WTC11 (cell line): ENCODE results near the gene STOX2. TPM values are rescaled to one million over a fixed set of nuclear protein-coding genes. Genes with fewer than 3 reads are reported as not detected.

ENCODE experiments used
- ATAC-seq: fragments of 200-7000 bp; cut with Tn5 transposase; 2 replicates; pipeline ENCODE4 v1.10.0; 2021; ENCODE audit warnings: mild to moderate bottlenecking, moderate library complexity
- CTCF ChIA-PET: fragments of 300-600 bp; sonication (Branson Sonifier 250); formaldehyde crosslinking; loops from one replicate; lab custom pipeline; 2021; ENCODE audit warnings: antibody characterized with exemption; lab: Charles Lee
- POLR2A ChIA-PET: fragments of 350-600 bp; sonication (Branson Sonifier 250); formaldehyde crosslinking; loops from one replicate; lab custom pipeline; 2021; ENCODE audit warnings: antibody characterized with exemption; lab: Charles Lee
- DNase-seq: peaks from one replicate; pipeline ENCODE4 v3.0.0; 2021; ENCODE audit warnings: low spot score
- H3K27ac Mint-ChIP-seq: 2 replicates; pipeline ENCODE4 v1.8.0; 2021; ENCODE audit warnings: mixed read lengths
- H3K27me3 Mint-ChIP-seq: 2 replicates; pipeline ENCODE4 v1.8.0; 2021; ENCODE audit warnings: low read depth, mild to moderate bottlenecking, moderate library complexity, mixed read lengths
- H3K36me3 Mint-ChIP-seq: 2 replicates; pipeline ENCODE4 v1.8.0; 2021; ENCODE audit warnings: mixed read lengths
- H3K4me1 Mint-ChIP-seq: 2 replicates; pipeline ENCODE4 v1.8.0; 2022; ENCODE audit warnings: mixed read lengths
- H3K4me3 Mint-ChIP-seq: 2 replicates; pipeline ENCODE4 v1.8.0; 2021; ENCODE audit warnings: mild to moderate bottlenecking, moderate library complexity, mixed read lengths
- H3K9me3 Mint-ChIP-seq: 2 replicates; pipeline ENCODE4 v1.8.0; 2021; ENCODE audit warnings: mixed read lengths
- CREB1 ChIP-seq: sonication (generic); formaldehyde crosslinking; IDR thresholded peaks from 2 replicates; pipeline ENCODE4 v1.8.0; 2023; ENCODE audit warnings: mild to moderate bottlenecking, missing genetic modification reagents
- CTCF ChIP-seq: fragments of 200-600 bp; IDR thresholded peaks from 2 replicates; pipeline ENCODE4 v1.8.0; 2022; ENCODE audit warnings: antibody characterized with exemption
- E2F5 ChIP-seq: sonication (generic); formaldehyde crosslinking; IDR thresholded peaks from 2 replicates; pipeline ENCODE4 v1.8.1; 2022; ENCODE audit warnings: mild to moderate bottlenecking, moderate library complexity, missing genetic modification reagents
- EMX1 ChIP-seq: fragments of 250-450 bp; sonication (Bioruptor Pico); IDR thresholded peaks from 2 replicates; pipeline ENCODE4 v1.8.0; 2021; ENCODE audit warnings: mild to moderate bottlenecking
- GRHL2 ChIP-seq: fragments of 250-450 bp; sonication (Bioruptor Pico); IDR thresholded peaks from 2 replicates; pipeline ENCODE4 v1.8.0; 2022; ENCODE audit warnings: mild to moderate bottlenecking, moderate library complexity; ENCODE audit not compliant: insufficient replicate concordance, severe bottlenecking
- IRF2 ChIP-seq: sonication (generic); formaldehyde crosslinking; IDR thresholded peaks from 2 replicates; pipeline ENCODE4 v1.8.0; 2022; ENCODE audit warnings: low read depth, missing genetic modification reagents, borderline replicate concordance
- KAT7 ChIP-seq: sonication (generic); formaldehyde crosslinking; IDR thresholded peaks from 2 replicates; pipeline ENCODE4 v1.8.1; 2023; ENCODE audit warnings: missing genetic modification reagents, mild to moderate bottlenecking, borderline replicate concordance
- MAX ChIP-seq: sonication (generic); formaldehyde crosslinking; IDR thresholded peaks from 2 replicates; pipeline ENCODE4 v1.8.0; 2022; ENCODE audit warnings: mild to moderate bottlenecking, missing genetic modification reagents
- MXD4 ChIP-seq: fragments of 250-450 bp; sonication (Bioruptor Pico); IDR thresholded peaks from 2 replicates; pipeline ENCODE4 v1.8.0; 2021; ENCODE audit warnings: mild to moderate bottlenecking, moderate library complexity, borderline replicate concordance
- NFE2L1 ChIP-seq: sonication (generic); formaldehyde crosslinking; IDR thresholded peaks from 2 replicates; pipeline ENCODE4 v1.8.1; 2023; ENCODE audit warnings: missing genetic modification reagents
- NFYB ChIP-seq: sonication (generic); formaldehyde crosslinking; conservative IDR thresholded peaks from 2 replicates; pipeline ENCODE4 v1.8.0; 2022; ENCODE audit warnings: low read depth, missing genetic modification reagents
- PRDM15 ChIP-seq: sonication (generic); formaldehyde crosslinking; IDR thresholded peaks from 2 replicates; pipeline ENCODE4 v1.8.0; 2022; ENCODE audit warnings: missing genetic modification reagents
- TEAD4 ChIP-seq: sonication (generic); formaldehyde crosslinking; IDR thresholded peaks from 2 replicates; pipeline ENCODE4 v1.8.0; 2022; ENCODE audit warnings: mild to moderate bottlenecking, missing genetic modification reagents
- USF1 ChIP-seq: sonication (generic); formaldehyde crosslinking; IDR thresholded peaks from 2 replicates; pipeline ENCODE4 v1.8.0; 2022; ENCODE audit warnings: mild to moderate bottlenecking, missing genetic modification reagents
- ZBTB21 ChIP-seq: sonication (generic); formaldehyde crosslinking; IDR thresholded peaks from 2 replicates; pipeline ENCODE4 v1.8.1; 2023; ENCODE audit warnings: mild to moderate bottlenecking, missing genetic modification reagents, borderline replicate concordance
- ZBTB43 ChIP-seq: sonication (generic); formaldehyde crosslinking; IDR thresholded peaks from 2 replicates; pipeline ENCODE4 v1.8.1; 2023; ENCODE audit warnings: mild to moderate bottlenecking, missing genetic modification reagents
- ZMAT4 ChIP-seq: fragments of 250-450 bp; sonication (Bioruptor Pico); IDR thresholded peaks from 2 replicates; pipeline ENCODE4 v1.9.0; 2021; ENCODE audit warnings: mild to moderate bottlenecking
- ZNF121 ChIP-seq: sonication (generic); formaldehyde crosslinking; IDR thresholded peaks from 2 replicates; pipeline ENCODE4 v1.8.0; 2023; ENCODE audit warnings: missing genetic modification reagents
- ZNF232 ChIP-seq: sonication (generic); formaldehyde crosslinking; IDR thresholded peaks from 2 replicates; pipeline ENCODE4 v1.8.0; 2022; ENCODE audit warnings: mild to moderate bottlenecking, missing genetic modification reagents
- ZNF263 ChIP-seq: sonication (generic); formaldehyde crosslinking; IDR thresholded peaks from 2 replicates; pipeline ENCODE4 v1.8.1; 2022; ENCODE audit warnings: low read depth, mild to moderate bottlenecking, moderate library complexity, missing genetic modification reagents
- ZNF396 ChIP-seq: fragments of 250-450 bp; sonication (Bioruptor Pico); IDR thresholded peaks from 2 replicates; pipeline ENCODE4 v1.8.0; 2021; ENCODE audit warnings: mild to moderate bottlenecking, moderate library complexity, borderline replicate concordance
- ZSCAN18 ChIP-seq: fragments of 250-450 bp; sonication (Bioruptor Pico); IDR thresholded peaks from 2 replicates; pipeline ENCODE4 v2.1.2; 2022; ENCODE audit warnings: mild to moderate bottlenecking, moderate library complexity
- total RNA-seq: library from RNA; stranded (reverse); gene quantifications from 3 replicates; pipeline ENCODE4 v1.2.3, GENCODE V29; 2021

Gene STOX2
- total RNA-seq, 1 experiment from 2014 or later = 31.6 TPM

- no peak for TF ChIP-seq EMX1 (CRISPR knock-in tag)
- no peak for TF ChIP-seq CREB1 (CRISPR knock-in tag)
- TF ChIP-seq ZNF121 (CRISPR knock-in tag) = no peak
- TF ChIP-seq ZSCAN18 = no peak
- no peak for TF ChIP-seq CTCF
These were observed 28.7 kb upstream of the STOX2 start (continued) for GRCh38 chr4:183876268-183876934.

- CTCF ChIA-PET = no interaction called here
- no peak for DNase-seq
These were observed 26.7 kb upstream of the STOX2 start for GRCh38 chr4:183878251-183878970.

GRCh38 chr4:183885205-183885720 lies 19.8 kb upstream of the STOX2 start:
- Mint-ChIP-seq H3K9me3 (no peaks in the 10 kb centered on the region), H3K4me3 (no peak overlapping the region), H3K27ac (no peak overlapping the region), H3K36me3 (no peaks in the 10 kb centered on the region), H3K27me3 (no peaks in the 10 kb centered on the region), H3K4me1 (peaks cover 19% of the 10 kb centered on the region)
- ATAC-seq (no peak), DNase-seq (no peak)
- ChIA-PET CTCF (no interaction called here), POLR2A (no interaction called here)
- TF ChIP-seq TEAD4 (CRISPR knock-in tag) (no peak), NFE2L1 (CRISPR knock-in tag) (no peak), MAX (no peak), KAT7 (CRISPR knock-in tag) (no peak), ZBTB43 (CRISPR knock-in tag) (no peak), ZNF232 (CRISPR knock-in tag) (no peak), USF1 (no peak), ZMAT4 (CRISPR knock-in tag) (no peak), IRF2 (CRISPR knock-in tag) (no peak), PRDM15 (CRISPR knock-in tag) (no peak), MXD4 (no peak), GRHL2 (CRISPR knock-in tag) (no peak)

More at GRCh38 chr4:183878251-183878970, 26.7 kb upstream of the STOX2 start:
- no peak for ATAC-seq
- Mint-ChIP-seq H3K4me3 (no peak overlapping the region), H3K9me3 (no peaks in the 10 kb centered on the region), H3K4me1 (peaks cover 13% of the 10 kb centered on the region), H3K36me3 (no peaks in the 10 kb centered on the region)
- no peak for TF ChIP-seq ZNF263 (CRISPR knock-in tag)
- TF ChIP-seq E2F5 = no peak
- no peak for TF ChIP-seq ZNF396 (CRISPR knock-in tag)
- no peak for TF ChIP-seq IRF2 (CRISPR knock-in tag)
- TF ChIP-seq NFYB (CRISPR knock-in tag) = no peak
- no peak for TF ChIP-seq ZBTB21
- TF ChIP-seq, all 79 proteins: peak for 0
- H3K27me3 Mint-ChIP-seq = peaks cover 7% of the 10 kb centered on the region
- POLR2A ChIA-PET = no interaction called here
- H3K27ac Mint-ChIP-seq = no peak overlapping the region
